GM18951 (cell line): ENCODE results near the gene COL5A1.

Experiments used
- POLR2A ChIP-seq: IDR thresholded peaks from 4 replicates; pipeline ENCODE4 v1.6.1; 2011; ENCODE audit warnings: mild to moderate bottlenecking; ENCODE audit not compliant: insufficient read length, insufficient read depth; ENCODE audit errors: extremely low read depth
- in situ Hi-C: fragments of 300-500 bp; cut with MboI; formaldehyde crosslinking; loops from one replicate; pipeline ENCODE4 v1.12.0; 2022; ENCODE audit warnings: low sequenced_read_pairs, mixed read lengths, inconsistent platforms; ENCODE audit not compliant: unreplicated experiment

Gene COL5A1

DNA sequence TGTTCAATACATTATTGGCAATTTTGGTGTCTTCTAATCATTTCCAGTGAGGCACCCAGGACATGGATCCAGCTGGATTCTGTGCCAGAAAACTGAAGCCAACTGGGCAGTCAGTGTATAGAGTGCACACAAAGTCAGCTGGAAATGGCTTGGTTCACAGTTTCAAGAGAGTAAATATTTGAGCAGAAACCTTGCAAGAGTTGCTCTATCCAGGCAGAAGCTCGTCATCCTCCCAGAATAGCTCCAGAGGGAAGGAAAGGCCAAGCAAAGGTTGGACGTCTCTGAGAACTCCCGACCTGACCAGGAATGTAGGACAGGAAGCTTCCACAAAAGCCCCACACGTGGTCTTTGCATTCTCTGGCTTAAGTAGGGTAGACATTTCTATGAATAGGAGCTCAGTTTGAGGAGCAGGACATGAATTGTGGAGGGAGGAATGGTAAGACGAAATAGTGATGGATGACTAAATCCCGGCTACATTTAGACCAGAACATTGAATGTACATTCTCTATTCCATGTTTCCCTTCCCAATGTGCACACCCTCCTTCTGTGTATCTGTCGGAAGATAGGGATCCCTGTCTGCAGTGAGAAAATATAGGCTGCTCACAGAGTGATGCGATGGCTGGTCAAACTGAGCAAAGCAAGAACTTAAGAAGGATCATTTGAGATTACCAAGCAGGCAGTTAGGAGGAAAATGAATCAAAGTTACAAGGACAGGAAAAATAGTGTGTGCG is 166.3 kb downstream of the COL5A1 start:
- in situ Hi-C loops: no loop called here
- no peak for TF ChIP-seq POLR2A

DNA sequence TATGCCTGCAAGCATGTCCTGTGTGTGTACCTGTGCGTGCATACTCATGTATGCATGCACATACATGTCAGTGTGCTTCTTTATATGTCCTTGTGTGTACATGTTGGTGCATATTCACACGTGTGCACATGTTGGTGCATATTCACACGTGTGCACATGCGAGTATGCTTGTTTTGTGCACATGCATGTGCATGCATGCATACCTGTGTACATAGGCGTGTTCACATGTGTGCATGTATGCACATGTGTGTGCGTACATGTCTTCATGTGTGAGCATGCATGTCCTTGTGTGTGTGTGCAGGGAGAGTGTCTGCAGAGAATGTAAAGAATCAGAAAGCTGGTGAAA is 166.8 kb downstream of the COL5A1 start:
- TF ChIP-seq POLR2A: no peak
- in situ Hi-C loops: no loop called here

DNA sequence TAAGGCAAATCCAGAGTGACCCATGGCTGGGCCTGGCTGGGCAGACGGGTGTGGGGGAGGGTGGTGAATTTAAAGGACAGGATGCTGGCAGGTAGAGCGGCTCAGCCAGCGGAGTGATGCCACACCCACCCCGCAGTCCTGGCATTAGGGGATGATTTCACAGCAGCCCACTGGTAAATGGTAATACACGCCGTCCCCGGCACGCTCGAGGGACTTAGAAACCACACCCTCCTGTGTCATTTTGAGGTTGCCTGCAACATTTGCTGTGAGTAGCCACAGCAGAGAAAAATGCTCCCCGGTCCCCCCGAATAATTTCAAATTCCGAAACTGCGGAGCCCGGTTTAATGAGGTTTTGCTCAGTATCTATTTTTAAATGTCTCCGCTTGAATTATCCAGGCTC is 167.7 kb downstream of the COL5A1 start:
- in situ Hi-C loops: no loop called here
- TF ChIP-seq POLR2A: no peak

DNA sequence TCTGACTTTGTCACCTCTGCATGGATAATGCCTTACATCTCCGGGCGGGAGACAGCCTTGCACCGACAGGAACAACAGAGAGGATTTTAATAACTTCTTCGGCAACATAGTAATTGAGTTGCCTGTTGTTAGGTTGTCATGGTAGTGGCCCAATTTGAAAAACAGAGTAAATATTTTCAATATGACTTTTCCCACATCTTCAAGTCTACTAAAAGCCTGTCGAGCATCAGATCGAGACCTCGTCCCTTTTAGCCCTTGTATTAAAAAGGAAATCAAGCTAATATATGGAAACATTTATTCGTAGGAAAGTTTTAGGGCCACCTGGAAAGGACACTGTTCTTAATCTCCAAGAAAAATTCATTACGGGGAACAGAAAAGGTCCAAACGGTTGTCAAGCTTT is 168.2 kb downstream of the COL5A1 start:
- TF ChIP-seq POLR2A: no peak
- in situ Hi-C loops: no loop called here

DNA sequence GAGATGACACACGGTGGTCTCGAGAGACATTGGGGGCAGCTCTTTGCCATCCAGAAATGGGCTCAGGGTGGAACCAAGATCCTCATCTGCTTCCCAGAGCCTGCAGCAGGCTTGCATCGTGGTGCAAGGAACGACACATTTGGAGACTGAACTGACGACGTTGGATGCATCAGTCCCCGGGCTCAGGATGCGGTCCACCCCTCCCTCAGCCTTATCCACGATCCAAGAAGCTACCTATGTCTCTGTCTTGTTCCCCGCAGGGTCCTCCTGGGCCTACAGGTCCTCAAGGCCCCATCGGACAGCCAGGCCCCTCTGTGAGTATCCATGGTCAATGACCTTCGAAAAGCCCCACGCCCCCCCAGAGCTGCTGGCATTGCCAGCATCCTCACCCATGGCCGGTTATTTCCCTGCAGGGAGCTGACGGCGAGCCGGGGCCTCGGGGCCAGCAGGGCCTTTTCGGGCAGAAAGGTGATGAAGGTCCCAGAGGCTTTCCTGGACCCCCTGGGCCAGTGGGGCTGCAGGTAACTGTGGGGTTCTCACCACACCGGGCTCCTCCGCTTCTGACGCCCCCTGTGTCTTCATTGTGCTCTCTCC is 169.6 kb downstream of the COL5A1 start:
- in situ Hi-C loops: no loop called here
- no peak for TF ChIP-seq POLR2A

DNA sequence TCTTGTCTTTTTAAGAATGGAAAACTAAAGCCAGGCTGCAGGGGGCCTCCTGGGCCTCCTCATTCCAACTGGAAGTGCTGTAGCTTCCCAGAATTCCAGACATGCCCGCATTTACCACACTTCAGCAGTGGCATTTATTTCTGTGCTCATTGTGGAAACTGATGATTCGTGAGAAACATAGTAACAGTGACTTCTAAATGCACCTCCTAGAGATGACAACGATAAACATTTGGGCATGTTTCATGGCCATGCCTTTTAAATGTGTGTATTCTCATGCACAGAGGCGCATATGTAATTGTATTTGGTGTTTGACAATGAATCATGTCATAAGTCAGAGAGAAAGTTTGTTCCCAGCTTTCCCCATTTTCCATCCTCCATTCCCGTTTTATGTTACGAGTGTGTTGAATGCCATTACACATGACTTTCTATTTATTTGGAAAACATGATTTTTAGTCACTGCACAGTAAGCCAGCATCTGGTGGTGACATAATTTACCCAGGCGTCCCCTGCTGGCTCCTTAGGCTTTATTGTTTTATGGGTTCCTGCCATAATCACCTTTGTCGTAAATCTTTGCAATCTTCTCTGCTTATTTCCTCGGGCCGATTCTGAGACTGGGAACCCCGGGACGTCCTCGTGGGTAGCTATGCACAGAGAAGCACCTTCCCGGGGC is 170.2 kb downstream of the COL5A1 start:
- no peak for TF ChIP-seq POLR2A
- in situ Hi-C loops: no loop called here

DNA sequence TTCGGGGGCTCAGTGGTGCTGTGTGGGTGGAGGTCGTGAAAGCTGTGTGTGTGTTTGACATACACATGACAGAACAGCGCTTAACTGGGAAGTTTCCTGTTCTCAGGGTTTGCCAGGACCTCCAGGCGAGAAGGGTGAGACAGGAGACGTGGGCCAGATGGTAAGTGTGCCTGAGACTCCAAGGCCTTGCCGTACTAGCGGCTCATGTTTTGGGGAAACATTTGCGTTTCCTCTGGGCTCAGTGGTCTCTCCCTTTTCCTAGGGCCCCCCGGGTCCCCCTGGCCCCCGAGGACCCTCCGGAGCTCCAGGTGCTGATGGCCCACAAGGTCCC is 170.7 kb downstream of the COL5A1 start:
- in situ Hi-C loops: no loop called here
- TF ChIP-seq POLR2A: no peak

DNA sequence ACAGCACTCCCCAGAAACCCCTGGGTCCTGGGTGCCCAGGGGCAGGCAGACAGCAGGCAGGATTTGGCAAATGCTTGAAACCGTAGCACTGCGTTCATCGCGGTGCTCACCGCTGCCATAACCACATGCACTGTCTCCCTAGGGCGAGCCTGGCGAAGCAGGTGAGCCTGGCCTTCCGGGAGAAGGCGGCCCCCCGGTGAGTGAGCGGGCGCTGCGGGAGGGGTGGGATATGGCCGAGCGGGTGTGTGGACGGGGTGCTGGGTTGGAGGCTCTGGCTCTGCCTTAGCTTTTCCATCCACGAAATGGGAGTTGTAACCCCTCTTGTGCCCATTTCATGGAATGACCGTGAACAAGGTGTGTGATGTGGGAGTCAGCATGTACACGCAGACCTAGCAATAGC is 172.2 kb downstream of the COL5A1 start:
- in situ Hi-C loops: no loop called here

DNA sequence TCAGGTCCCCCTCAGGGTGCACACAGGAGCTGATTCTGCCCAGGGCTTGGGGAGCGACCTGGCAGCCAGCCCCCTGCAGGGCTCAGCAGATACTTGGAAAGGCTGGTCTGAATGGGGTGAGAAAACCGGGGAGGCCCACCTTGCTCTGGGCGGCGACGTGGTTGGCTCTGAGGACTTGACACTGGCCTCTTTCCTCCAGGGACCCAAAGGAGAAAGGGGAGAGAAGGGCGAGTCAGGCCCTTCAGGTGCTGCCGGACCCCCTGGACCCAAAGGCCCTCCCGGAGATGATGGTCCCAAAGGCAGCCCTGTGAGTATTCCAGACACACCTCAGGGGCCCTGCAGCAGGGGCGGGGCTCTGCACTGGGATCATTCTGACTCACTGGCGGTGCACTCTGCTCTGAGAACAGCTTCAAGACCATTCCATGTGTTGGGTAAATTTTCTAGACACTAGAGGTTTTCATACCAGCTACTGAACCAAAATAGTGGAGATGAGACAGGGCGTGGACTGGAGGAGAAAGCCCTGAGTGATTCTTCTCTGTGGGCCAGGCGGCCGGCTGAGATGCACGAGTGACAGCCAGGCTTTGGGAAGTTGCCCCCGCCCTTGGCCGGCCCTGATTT is 173.1 kb downstream of the COL5A1 start:
- TF ChIP-seq POLR2A: no peak
- in situ Hi-C loops: no loop called here

More for the DNA sequence above, 172.2 kb downstream of the COL5A1 start:
- TF ChIP-seq POLR2A: no peak

DNA sequence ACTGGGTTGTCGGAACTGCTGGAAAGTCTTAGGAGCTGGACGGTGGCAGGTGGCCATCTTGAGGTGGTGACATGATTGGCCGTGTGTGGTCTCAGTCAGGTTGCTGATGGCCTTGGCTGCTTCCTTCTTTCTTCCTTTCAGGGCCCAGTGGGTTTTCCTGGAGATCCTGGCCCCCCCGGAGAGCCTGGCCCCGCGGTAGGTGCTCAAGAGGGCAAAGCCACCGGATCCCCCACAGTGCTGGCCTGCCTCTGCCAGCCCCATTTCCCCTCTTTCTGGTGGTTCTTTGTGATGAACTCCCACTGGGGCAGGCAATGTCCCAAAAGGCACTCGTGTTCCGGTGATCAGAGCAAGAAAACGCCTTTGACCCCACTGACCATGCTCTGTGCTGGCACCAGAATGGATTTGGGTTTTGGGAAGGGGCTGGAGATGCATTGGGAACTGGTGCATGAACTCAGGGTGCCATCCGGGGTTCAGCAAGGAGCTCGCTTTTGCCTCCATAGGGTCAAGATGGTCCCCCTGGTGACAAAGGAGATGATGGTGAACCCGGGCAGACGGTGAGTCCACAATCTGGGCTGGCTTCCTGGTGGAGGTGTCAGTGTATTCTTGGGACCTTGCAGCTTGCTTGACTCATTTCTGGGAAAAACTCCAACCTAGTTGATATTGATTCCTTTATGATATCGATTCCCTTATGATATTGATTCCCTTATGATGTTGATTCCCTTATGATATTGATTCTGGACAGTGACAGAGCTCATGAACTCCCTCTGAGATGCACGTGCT is 174.0 kb downstream of the COL5A1 start:
- TF ChIP-seq POLR2A: no peak
- in situ Hi-C loops: no loop called here

DNA sequence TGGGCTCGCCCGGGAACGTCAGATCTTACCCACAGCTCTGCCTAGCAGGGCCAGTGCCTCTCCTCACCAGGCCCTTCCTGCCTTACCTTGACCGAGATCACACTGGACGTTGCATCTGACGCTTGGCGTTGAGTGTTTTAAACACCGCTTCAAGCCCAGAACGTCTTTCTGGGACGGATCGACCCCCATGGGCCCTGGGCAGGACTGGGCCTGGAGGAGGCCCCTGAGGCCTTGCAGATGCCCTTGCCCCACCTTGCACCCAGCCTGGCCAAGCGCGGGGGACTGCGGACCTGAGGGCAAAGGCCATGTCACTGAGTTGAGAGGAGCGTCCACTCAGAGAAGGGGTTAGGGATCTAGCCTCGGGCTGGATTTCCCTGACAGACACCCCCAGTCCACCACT is 174.7 kb downstream of the COL5A1 start:
- in situ Hi-C loops: no loop called here
- TF ChIP-seq POLR2A: no peak

DNA sequence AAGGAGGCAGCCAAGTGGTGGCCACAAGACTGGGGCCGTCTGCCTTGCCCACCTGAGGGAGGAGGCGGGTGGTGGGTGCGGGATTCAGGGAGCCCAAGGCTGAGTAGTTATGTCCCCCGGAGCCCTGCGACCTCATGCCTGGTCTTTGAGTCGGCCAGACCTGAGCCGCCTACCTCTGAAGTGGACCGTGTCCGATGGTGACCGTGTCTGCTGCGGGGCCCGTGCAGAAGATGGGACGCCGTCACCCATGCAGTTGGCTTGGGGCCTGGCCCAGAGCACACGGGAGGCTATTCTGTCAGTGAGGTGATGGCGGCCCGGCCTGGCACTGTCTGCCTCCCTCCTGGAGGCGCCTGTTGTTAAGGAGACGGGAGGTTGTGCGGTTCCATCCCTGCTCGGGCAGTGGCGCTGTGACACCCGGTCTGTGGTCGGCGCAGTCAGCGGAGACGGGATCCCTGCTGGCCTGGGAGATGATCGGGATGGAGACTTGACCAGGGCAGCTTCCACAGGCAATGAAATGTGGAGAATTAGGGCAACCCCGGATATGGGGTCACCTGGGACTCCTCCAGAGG is 176.5 kb downstream of the COL5A1 start:
- TF ChIP-seq POLR2A: no peak
- in situ Hi-C loops: no loop called here

DNA sequence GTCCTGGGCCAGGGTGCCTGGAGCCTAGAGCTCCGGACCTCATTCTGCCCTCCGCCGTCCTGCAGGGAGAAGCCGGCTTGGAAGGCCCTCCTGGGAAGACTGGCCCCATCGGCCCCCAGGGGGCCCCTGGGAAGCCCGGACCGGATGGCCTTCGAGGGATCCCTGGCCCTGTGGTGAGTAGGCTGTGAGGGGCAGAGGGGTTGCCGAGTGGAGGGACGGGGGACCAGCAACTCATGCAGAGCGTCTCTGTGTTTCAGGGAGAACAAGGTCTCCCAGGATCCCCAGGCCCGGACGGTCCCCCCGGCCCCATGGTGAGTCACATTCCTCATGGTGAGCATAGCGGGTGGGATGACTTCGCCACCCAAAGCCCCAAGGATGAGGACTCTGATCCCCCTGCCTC is 177.0 kb downstream of the COL5A1 start:
- TF ChIP-seq POLR2A: no peak
- in situ Hi-C loops: no loop called here
